GM23338 (cell line): Measurements from ENCODE around the gene ABR. TPM values are rescaled to one million over a fixed set of nuclear protein-coding genes. Genes with fewer than 3 reads are reported as not detected.

Source experiments
- ATAC-seq: fragments of 200-7000 bp; cut with Tn5 transposase; 3 replicates; pipeline ENCODE4 v1.9.1; 2020
- DNase-seq: peaks from one replicate; pipeline ENCODE4 v3.0.0-alpha.2; 2015; ENCODE audit warnings: low spot score
- H2AFZ ChIP-seq: fragments of 200-600 bp; sonication (generic); 2 replicates; pipeline ENCODE4 v1.8.0; 2016; ENCODE audit warnings: antibody characterized with exemption, mild to moderate bottlenecking, moderate library complexity
- H3F3A ChIP-seq: fragments of 200-600 bp; sonication (generic); replicated peaks from 2 replicates; pipeline ENCODE4 v1.8.0; 2017; ENCODE audit warnings: antibody characterized with exemption, mixed run types, low read depth
- H3K27ac ChIP-seq: fragments of 200-600 bp; sonication (generic); 2 replicates; pipeline ENCODE4 v1.6.1; 2016; ENCODE audit warnings: low read depth
- H3K27me3 ChIP-seq: fragments of 200-600 bp; sonication (generic); 2 replicates; pipeline ENCODE4 v1.8.0; 2016; ENCODE audit warnings: mild to moderate bottlenecking, mixed run types, moderate library complexity; ENCODE audit not compliant: insufficient read depth
- H3K36me3 ChIP-seq: fragments of 200-600 bp; sonication (generic); 2 replicates; pipeline ENCODE4 v1.8.0; 2016; ENCODE audit warnings: mild to moderate bottlenecking; ENCODE audit not compliant: insufficient read depth
- H3K4me1 ChIP-seq: fragments of 200-600 bp; sonication (generic); 2 replicates; pipeline ENCODE4 v1.8.0; 2016; ENCODE audit warnings: mild to moderate bottlenecking, moderate library complexity; ENCODE audit not compliant: insufficient read depth
- H3K4me2 ChIP-seq: fragments of 200-600 bp; sonication (generic); 2 replicates; pipeline ENCODE4 v1.7.1; 2017; ENCODE audit warnings: mixed run types
- H3K4me3 ChIP-seq: fragments of 200-600 bp; sonication (generic); 2 replicates; pipeline ENCODE4 v1.6.1; 2016; ENCODE audit warnings: mixed run types
- H3K79me2 ChIP-seq: fragments of 200-600 bp; sonication (generic); replicated peaks from 2 replicates; pipeline ENCODE4 v1.8.0; 2017; ENCODE audit warnings: mild to moderate bottlenecking; ENCODE audit not compliant: insufficient read depth
- H3K9me2 ChIP-seq: fragments of 200-600 bp; sonication (generic); 2 replicates; pipeline ENCODE4 v1.8.0; 2017; ENCODE audit not compliant: insufficient read depth
- H4K20me1 ChIP-seq: fragments of 200-600 bp; sonication (generic); replicated peaks from 2 replicates; pipeline ENCODE4 v1.8.0; 2017; ENCODE audit warnings: mild to moderate bottlenecking; ENCODE audit not compliant: insufficient read depth
- H3K27ac Mint-ChIP-seq: 2 replicates; pipeline ENCODE4 v1.8.0; 2020; ENCODE audit warnings: inconsistent platforms, mild to moderate bottlenecking, moderate library complexity, mixed read lengths
- H3K27me3 Mint-ChIP-seq: 3 replicates; pipeline ENCODE4 v1.8.0; 2022; ENCODE audit warnings: low read depth, mild to moderate bottlenecking, moderate library complexity, mixed read lengths, inconsistent platforms; ENCODE audit not compliant: insufficient read depth, poor library complexity
- H3K36me3 Mint-ChIP-seq: 3 replicates; pipeline ENCODE4 v1.8.0; 2021; ENCODE audit warnings: low read depth, mild to moderate bottlenecking, inconsistent platforms, moderate library complexity, mixed read lengths
- H3K4me1 Mint-ChIP-seq: 3 replicates; pipeline ENCODE4 v1.8.0; 2020; ENCODE audit warnings: mild to moderate bottlenecking, inconsistent platforms, mixed read lengths
- H3K4me3 Mint-ChIP-seq: 3 replicates; pipeline ENCODE4 v1.8.0; 2021; ENCODE audit warnings: moderate library complexity, mild to moderate bottlenecking, inconsistent platforms, mixed read lengths
- H3K9me3 Mint-ChIP-seq: 3 replicates; pipeline ENCODE4 v1.8.0; 2020; ENCODE audit warnings: moderate library complexity, mild to moderate bottlenecking, inconsistent platforms, mixed read lengths
- CREB1 ChIP-seq: fragments of 250-450 bp; sonication (Bioruptor Pico); IDR thresholded peaks from 2 replicates; pipeline ENCODE4 v1.5.0; 2020; ENCODE audit warnings: low read depth, mild to moderate bottlenecking, moderate library complexity
- CTCF ChIP-seq, 2 experiments: fragments of 200-600 bp in 1 of 2; sonication (generic) in 1 of 2; conservative IDR thresholded peaks; 2 replicates each; pipeline versions ENCODE4 v1.5.1 to v1.6.1; 2016 to 2017; ENCODE audit warnings: antibody characterized with exemption in 2 of 2, low read depth in 2 of 2, mild to moderate bottlenecking in 2 of 2, moderate library complexity in 1 of 2
- ETS1 ChIP-seq: IDR thresholded peaks from 2 replicates; pipeline ENCODE4 v1.6.1; 2016; ENCODE audit warnings: antibody characterized with exemption
- EZH2 ChIP-seq: fragments of 200-600 bp; sonication (generic); IDR thresholded peaks from one replicate; pipeline ENCODE4 v1.8.0; 2017; ENCODE audit warnings: antibody characterized with exemption, mild to moderate bottlenecking, low read depth; ENCODE audit not compliant: unreplicated experiment
- EZH2phosphoT487 ChIP-seq: fragments of 200-600 bp; sonication (generic); IDR thresholded peaks from one replicate; pipeline ENCODE4 v1.8.1; 2018; ENCODE audit warnings: antibody characterized with exemption; ENCODE audit not compliant: unreplicated experiment
- JUNB ChIP-seq: IDR thresholded peaks from one replicate; pipeline ENCODE4 v1.6.1; 2016; ENCODE audit warnings: antibody characterized with exemption; ENCODE audit not compliant: unreplicated experiment
- NANOG ChIP-seq: IDR thresholded peaks from 2 replicates; pipeline ENCODE4 v1.6.1; 2016; ENCODE audit warnings: antibody characterized with exemption, borderline replicate concordance
- POLR2AphosphoS5 ChIP-seq: IDR thresholded peaks from 2 replicates; pipeline ENCODE4 v1.6.1; 2016; ENCODE audit warnings: antibody characterized with exemption, low read depth
- REST ChIP-seq: IDR thresholded peaks from one replicate; pipeline ENCODE4 v1.6.1; 2018; ENCODE audit warnings: antibody characterized with exemption; ENCODE audit not compliant: unreplicated experiment
- STAT1 ChIP-seq: IDR thresholded peaks from one replicate; pipeline ENCODE4 v1.6.1; 2016; ENCODE audit warnings: antibody characterized with exemption; ENCODE audit not compliant: unreplicated experiment
- ZNF114 ChIP-seq: fragments of 250-450 bp; sonication (Bioruptor Pico); IDR thresholded peaks from 2 replicates; pipeline ENCODE4 v1.5.0; 2020; ENCODE audit warnings: mild to moderate bottlenecking, moderate library complexity
- ZNF331 ChIP-seq: fragments of 250-450 bp; sonication (Bioruptor Pico); IDR thresholded peaks from 2 replicates; pipeline ENCODE4 v1.5.0; 2020; ENCODE audit warnings: low read depth, mild to moderate bottlenecking, moderate library complexity
- polyA plus RNA-seq: library from polyadenylated mRNA; unstranded; fragments of >200 nt; fragmentation: Nextera tagmentation; extraction: Ambion mirVana; gene quantifications from 2 replicates; pipeline ENCODE4 v1.2.1, GENCODE V29; 2016
- total RNA-seq: library from RNA; depleted of rRNA; stranded (reverse); fragments of >200 nt; shearing (Covaris generic); gene quantifications from 2 replicates; pipeline ENCODE4 v1.2.3, GENCODE V29; 2014

The ABR gene
- total and polyA plus RNA-seq, 2 experiments from 2014 or later: 15.0 to 27.7 TPM

- no peak overlapping the region for H3K4me2 ChIP-seq
- no peaks in the 10 kb centered on the region for H3K36me3 ChIP-seq
- Mint-ChIP-seq H3K27me3 (peaks cover 4% of the 10 kb centered on the region), H3K4me3 (no peak overlapping the region), H3K4me1 (peaks cover 14% of the 10 kb centered on the region), H3K9me3 (no peaks in the 10 kb centered on the region; the same call in 2 of the 3 replicates), H3K36me3 (peaks cover 11% of the 10 kb centered on the region; the same call in 2 of the 3 replicates), H3K27ac (no peak overlapping the region)
- no peaks in the 10 kb centered on the region for H3K9me2 ChIP-seq
- H2AFZ ChIP-seq: no peak overlapping the region
- no peaks in the 10 kb centered on the region for H3K27me3 ChIP-seq
- no peaks in the 10 kb centered on the region for H3K79me2 ChIP-seq
- H4K20me1 ChIP-seq: peaks cover 3% of the 10 kb centered on the region; the same call in 1 of the 2 replicates
- H3K4me3 ChIP-seq: no peak overlapping the region
- ATAC-seq (no peak), DNase-seq (no peak)
- 0 out of 2 replicates have a peak, but pooled peaks cover 4% of the 10 kb centered on the region for H3F3A ChIP-seq
- H3K4me1 ChIP-seq: no peaks in the 10 kb centered on the region
- TF ChIP-seq STAT1 (no peak), NANOG (no peak)
- H3K27ac ChIP-seq: no peak overlapping the region
These were observed 171.6 kb downstream of the ABR start for GRCh38 chr17:1008008-1008761.

- Histone ChIP-seq H3K4me1 (no peaks in the 10 kb centered on the region), H3K27me3 (no peaks in the 10 kb centered on the region), H2AFZ (no peak overlapping the region), H3F3A (peaks cover 4% of the 10 kb centered on the region; the same call in 1 of the 2 replicates), H3K36me3 (no peaks in the 10 kb centered on the region), H3K4me3 (no peak overlapping the region), H3K9me2 (no peaks in the 10 kb centered on the region), H3K79me2 (no peaks in the 10 kb centered on the region), H3K27ac (no peak overlapping the region), H4K20me1 (peaks cover 8% of the 10 kb centered on the region), H3K4me2 (no peak overlapping the region)
- ATAC-seq (no peak), DNase-seq (no peak)
- H3K36me3 Mint-ChIP-seq: peaks cover 17% of the 10 kb centered on the region
- peaks cover 4% of the 10 kb centered on the region for H3K27me3 Mint-ChIP-seq
- no peak overlapping the region for H3K4me3 Mint-ChIP-seq
- no peak overlapping the region for H3K27ac Mint-ChIP-seq
- H3K9me3 Mint-ChIP-seq: no peaks in the 10 kb centered on the region; the same call in 2 of the 3 replicates
- H3K4me1 Mint-ChIP-seq: peaks cover 14% of the 10 kb centered on the region
- TF ChIP-seq POLR2AphosphoS5 (no peak), EZH2phosphoT487 (no peak), ETS1 (no peak), EZH2 (no peak), STAT1 (no peak), CREB1 (CRISPR knock-in tag) (no peak), ZNF114 (CRISPR knock-in tag) (no peak), ZNF331 (CRISPR knock-in tag) (no peak), CTCF (conservative IDR thresholded peaks at IDR 0.05; ENCODE audit: low read depth in 2 of 2) (no peak), REST (no peak), JUNB (no peak), NANOG (no peak)
These were observed 172.3 kb downstream of the ABR start for GRCh38 chr17:1007310-1008007.
